H54 (cell line): ENCODE measurements around the gene PRPSAP1.

ENCODE experiments used
- DNase-seq: peaks from one replicate; pipeline ENCODE4 v3.0.0; 2011; ENCODE audit warnings: low spot score, mixed read lengths; ENCODE audit not compliant: insufficient read length
- FAIRE-seq: peaks from 3 replicates; lab custom pipeline; 2011; peaks lifted over from hg19 to GRCh38; lab: Jason Lieb, UNC
- POLR2A ChIP-seq: IDR thresholded peaks from 2 replicates; pipeline ENCODE4 v1.6.1; 2011; ENCODE audit warnings: low read depth, mild to moderate bottlenecking, low read length

PRPSAP1 gene

GRCh38 chr17:76353599-76354316 lies at the start of gene PRPSAP1:
Gene PRPSAP1, minus strand, starts transcription at chr17:76353916. Its CDS starts 213 bp downstream, at chr17:76353703.
- no peak for FAIRE-seq
- peak; percentile 82 for DNase-seq
- TF ChIP-seq POLR2A: peak; percentile 99

GRCh38 chr17:76402711-76403110 lies 49.0 kb upstream of the PRPSAP1 start:
- no peak for FAIRE-seq
- TF ChIP-seq POLR2A: no peak
- no peak for DNase-seq

GRCh38 chr17:76399175-76400172 lies 45.8 kb upstream of the PRPSAP1 start:
- FAIRE-seq (no peak), DNase-seq (no peak)
- no peak for TF ChIP-seq POLR2A

- DNase-seq: no peak
- FAIRE-seq: no peak
These were observed 44.9 kb upstream of the PRPSAP1 start for GRCh38 chr17:76398523-76399174.

GRCh38 chr17:76397687-76398522 lies 44.2 kb upstream of the PRPSAP1 start:
- DNase-seq (peak; percentile 85), FAIRE-seq (no peak)
- no peak for TF ChIP-seq POLR2A

More at GRCh38 chr17:76398523-76399174, 44.9 kb upstream of the PRPSAP1 start:
- no peak for TF ChIP-seq POLR2A

- FAIRE-seq (no peak), DNase-seq (no peak)
- TF ChIP-seq POLR2A: no peak
These were observed 43.5 kb upstream of the PRPSAP1 start for GRCh38 chr17:76397184-76397583.

- FAIRE-seq (no peak), DNase-seq (no peak)
- TF ChIP-seq POLR2A: no peak
These were observed 42.3 kb upstream of the PRPSAP1 start for GRCh38 chr17:76395980-76396379.

GRCh38 chr17:76394166-76394565 lies 40.5 kb upstream of the PRPSAP1 start:
- FAIRE-seq: no peak
- no peak for TF ChIP-seq POLR2A
- no peak for DNase-seq

- no peak for DNase-seq
- no peak for FAIRE-seq
- no peak for TF ChIP-seq POLR2A
These were observed 37.5 kb upstream of the PRPSAP1 start for GRCh38 chr17:76391200-76391715.

- no peak for FAIRE-seq
- no peak for TF ChIP-seq POLR2A
- no peak for DNase-seq
These were observed 36.3 kb upstream of the PRPSAP1 start for GRCh38 chr17:76390003-76390421.

GRCh38 chr17:76388966-76389888 lies 35.5 kb upstream of the PRPSAP1 start:
- DNase-seq (no peak), FAIRE-seq (no peak)
- TF ChIP-seq POLR2A: no peak
